ENCODE measurements around the gene PTPN9. TPM values are rescaled to one million over a fixed set of nuclear protein-coding genes. Genes with fewer than 3 reads are reported as not detected.

PTPN9 gene
- total and polyA plus RNA-seq, 10 of the 15 experiments (the other 5 are each of a cell fraction or from before 2014, with no cell fraction given), result 7.8 to 29.1 (median 18.5) TPM

GRCh38 chr15:75625542-75626347, 46.6 kb upstream of the PTPN9 start, which contains the start of gene SNUPN (continued):
- TF ChIP-seq HSF1 (IDR thresholded peaks at IDR 0.05; ENCODE audit: low read depth, low read length) (no peak), GABPA (IDR thresholded peaks at IDR 0.05; ENCODE audit: low read depth) (peak; percentile 76), EED (IDR thresholded peaks at IDR 0.05; ENCODE audit: low read depth) (no peak), RELA (IDR thresholded peaks at IDR 0.05; ENCODE audit: borderline replicate concordance, partially characterized antibody) (peak; percentile 85), IRF4 (IDR thresholded peaks at IDR 0.05; ENCODE audit: low read depth, low read length) (0 out of 2 replicates have a peak, but pooled peaks have one; percentile 8), YBX1 (IDR thresholded peaks at IDR 0.05) (no peak), SMAD1 (IDR thresholded peaks at IDR 0.05; ENCODE audit: low read depth, partially characterized antibody) (peak; percentile 31), ZNF274 (IDR thresholded peaks at IDR 0.05; ENCODE audit: insufficient read depth, insufficient read length) (no peak), HCFC1 (IDR thresholded peaks at IDR 0.05; ENCODE audit: low read length) (peak; percentile 57), CEBPZ (IDR thresholded peaks at IDR 0.05; ENCODE audit: low read depth, low read length) (no peak), IRF5 (IDR thresholded peaks at IDR 0.05; ENCODE audit: borderline replicate concordance) (no peak), RBBP5 (conservative IDR thresholded peaks at IDR 0.05) (no peak), GATAD2B (conservative IDR thresholded peaks at IDR 0.05; ENCODE audit: low read depth) (peak; percentile 72), NFYB (IDR thresholded peaks at IDR 0.05; ENCODE audit: insufficient read depth, low read depth, low read length) (peak; percentile 66; the same call in 1 of the 2 replicates), EGR1 (IDR thresholded peaks at IDR 0.05; ENCODE audit: borderline replicate concordance in 1 of 2, low read depth in 2 of 2, low read length in 2 of 2) (peak; percentile 10 to 67; a peak in 2 of 3 replicates), BACH1 (IDR thresholded peaks at IDR 0.05; ENCODE audit: borderline replicate concordance) (0 out of 2 replicates have a peak, but pooled peaks have one; percentile 25), ATF7 (IDR thresholded peaks at IDR 0.05; ENCODE audit: low read depth) (peak; percentile 60; the same call in 1 of the 2 replicates), NR2F1 (conservative IDR thresholded peaks at IDR 0.05) (peak; percentile 85), SUZ12 (IDR thresholded peaks at IDR 0.05; ENCODE audit: unreplicated experiment) (no peak), LARP7 (IDR thresholded peaks at IDR 0.05) (peak; percentile 75; the same call in 1 of the 2 replicates), IKZF1 (conservative IDR thresholded peaks at IDR 0.05) (peak; percentile 89)
